NK-92 (cell line): ENCODE results near the gene BBS9.

Experiments
- DNase-seq: peaks from one replicate; lab custom pipeline; 2025; ENCODE audit not compliant: unreplicated experiment; lab: John Stamatoyannopoulos, UW

Gene BBS9

GRCh38 chr7:33636359-33636758, 507.0 kb downstream of the BBS9 start:
- no peak for DNase-seq

- DNase-seq: no peak
These were observed 510.3 kb downstream of the BBS9 start for GRCh38 chr7:33639552-33640197.

- DNase-seq: no peak
These were observed 511.4 kb downstream of the BBS9 start for GRCh38 chr7:33640741-33641140.

GRCh38 chr7:33642312-33642711, 512.9 kb downstream of the BBS9 start:
- no peak for DNase-seq

GRCh38 chr7:33643530-33643929, 514.2 kb downstream of the BBS9 start:
- no peak for DNase-seq

GRCh38 chr7:33644489-33644888, 515.1 kb downstream of the BBS9 start:
- DNase-seq: no peak

- no peak for DNase-seq
These were observed 515.7 kb downstream of the BBS9 start for GRCh38 chr7:33645104-33645503.

GRCh38 chr7:33646166-33646565, 516.8 kb downstream of the BBS9 start:
- DNase-seq: no peak

- no peak for DNase-seq
These were observed 517.6 kb downstream of the BBS9 start for GRCh38 chr7:33646891-33647391.

- no peak for DNase-seq
These were observed 520.4 kb downstream of the BBS9 start for GRCh38 chr7:33649476-33650441.

- DNase-seq: no peak
These were observed 521.5 kb downstream of the BBS9 start for GRCh38 chr7:33650828-33651227.

GRCh38 chr7:33651998-33652515, 522.7 kb downstream of the BBS9 start:
- DNase-seq: no peak

GRCh38 chr7:33654676-33655075, 525.3 kb downstream of the BBS9 start:
- DNase-seq: no peak
